Measurements from ENCODE around the gene KLC3.

Gene KLC3

DNA sequence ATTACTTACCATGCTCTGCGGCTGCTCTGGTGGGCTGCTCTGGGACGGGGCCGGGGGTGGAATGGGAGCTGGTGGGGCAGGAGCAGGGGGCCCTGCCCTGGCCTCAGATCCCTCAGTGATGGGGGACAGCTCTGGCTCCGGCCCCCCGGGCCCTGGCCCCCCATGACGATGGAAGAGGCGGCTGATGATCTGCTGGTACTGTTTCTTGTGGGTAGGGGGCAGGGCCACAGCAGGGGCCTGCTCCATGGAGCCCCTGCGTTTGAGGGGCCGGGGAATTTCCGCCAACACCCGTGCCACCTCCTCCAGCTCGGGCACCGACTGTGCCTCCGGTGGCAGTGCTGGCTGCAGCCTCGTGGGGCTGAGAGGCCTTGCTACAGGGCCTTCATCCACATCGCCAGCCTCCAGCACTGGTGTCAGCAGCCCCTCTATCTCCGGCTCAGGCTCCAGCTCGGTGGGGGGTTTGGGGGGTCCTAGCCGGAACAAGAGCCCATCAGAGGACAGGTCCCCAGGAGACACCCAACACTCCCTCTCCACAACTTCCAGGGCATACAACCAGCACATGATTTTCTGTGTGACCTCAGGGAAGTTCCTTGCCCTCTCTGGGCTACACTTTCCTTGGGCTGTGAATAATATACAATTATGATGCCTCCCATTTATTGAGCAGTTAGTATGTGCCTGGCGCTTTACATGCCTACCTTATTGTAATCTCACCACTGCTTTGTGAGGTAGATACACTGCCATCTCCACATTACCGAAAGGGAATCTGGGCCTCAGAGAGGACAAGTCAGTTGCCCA, 51.5 kb downstream of the KLC3 start:
- TF ChIP-seq, protein P1, sequence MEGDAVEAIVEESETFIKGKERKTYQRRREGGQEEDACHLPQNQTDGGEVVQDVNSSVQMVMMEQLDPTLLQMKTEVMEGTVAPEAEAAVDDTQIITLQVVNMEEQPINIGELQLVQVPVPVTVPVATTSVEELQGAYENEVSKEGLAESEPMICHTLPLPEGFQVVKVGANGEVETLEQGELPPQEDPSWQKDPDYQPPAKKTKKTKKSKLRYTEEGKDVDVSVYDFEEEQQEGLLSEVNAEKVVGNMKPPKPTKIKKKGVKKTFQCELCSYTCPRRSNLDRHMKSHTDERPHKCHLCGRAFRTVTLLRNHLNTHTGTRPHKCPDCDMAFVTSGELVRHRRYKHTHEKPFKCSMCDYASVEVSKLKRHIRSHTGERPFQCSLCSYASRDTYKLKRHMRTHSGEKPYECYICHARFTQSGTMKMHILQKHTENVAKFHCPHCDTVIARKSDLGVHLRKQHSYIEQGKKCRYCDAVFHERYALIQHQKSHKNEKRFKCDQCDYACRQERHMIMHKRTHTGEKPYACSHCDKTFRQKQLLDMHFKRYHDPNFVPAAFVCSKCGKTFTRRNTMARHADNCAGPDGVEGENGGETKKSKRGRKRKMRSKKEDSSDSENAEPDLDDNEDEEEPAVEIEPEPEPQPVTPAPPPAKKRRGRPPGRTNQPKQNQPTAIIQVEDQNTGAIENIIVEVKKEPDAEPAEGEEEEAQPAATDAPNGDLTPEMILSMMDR (conservative IDR thresholded peaks at IDR 0.05; ENCODE audit: low read length): no peak
- H3K4me3 ChIP-seq (ENCODE audit: low read length): no peak overlapping the region
- DNase-seq (ENCODE audit: low read depth): no peak

DNA sequence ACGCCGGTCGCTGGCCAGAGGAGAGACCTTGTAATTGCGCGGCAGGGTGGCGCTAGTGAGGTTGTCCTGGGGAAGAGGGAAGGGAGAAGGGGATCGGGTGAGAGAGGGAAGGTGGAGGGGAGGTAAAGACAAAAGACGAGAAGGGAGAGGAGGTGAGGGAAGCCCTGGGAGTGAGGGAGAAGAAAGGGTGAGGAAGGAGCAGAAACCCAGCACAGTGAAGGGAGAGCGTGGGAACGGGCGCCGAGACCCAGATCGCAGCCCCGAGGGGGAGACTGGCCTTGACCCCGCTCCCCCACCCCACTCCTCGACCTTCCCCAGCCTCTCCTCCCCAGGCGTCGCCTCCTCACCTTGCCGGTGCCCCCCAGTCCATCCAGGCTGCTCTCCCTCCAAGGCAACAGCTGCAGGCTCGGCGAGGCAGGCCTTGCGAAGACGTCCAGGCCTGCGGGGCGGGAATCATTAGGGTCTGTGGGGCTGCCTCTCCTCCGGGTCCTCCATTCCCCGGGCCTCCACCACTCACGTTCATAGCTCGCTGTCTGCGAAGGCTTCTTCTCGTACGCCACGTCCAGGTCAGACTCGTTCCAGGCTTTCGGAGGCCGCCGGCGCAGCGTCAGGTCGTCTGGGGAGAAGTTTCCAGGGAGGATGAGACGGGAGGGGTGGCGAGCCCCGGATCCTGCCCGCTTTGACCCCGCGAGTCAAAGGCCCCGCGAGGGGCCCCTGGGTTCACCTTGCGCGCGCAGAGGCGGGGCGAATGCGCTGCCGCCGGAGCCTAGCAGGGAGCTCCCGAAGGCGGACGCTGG, 55.5 kb downstream of the KLC3 start:
- TF ChIP-seq, protein P1 (conservative IDR thresholded peaks at IDR 0.05; ENCODE audit: low read length): no peak
- no peak for DNase-seq (ENCODE audit: low read depth)
- H3K4me3 ChIP-seq (ENCODE audit: low read length): no peak overlapping the region

DNA sequence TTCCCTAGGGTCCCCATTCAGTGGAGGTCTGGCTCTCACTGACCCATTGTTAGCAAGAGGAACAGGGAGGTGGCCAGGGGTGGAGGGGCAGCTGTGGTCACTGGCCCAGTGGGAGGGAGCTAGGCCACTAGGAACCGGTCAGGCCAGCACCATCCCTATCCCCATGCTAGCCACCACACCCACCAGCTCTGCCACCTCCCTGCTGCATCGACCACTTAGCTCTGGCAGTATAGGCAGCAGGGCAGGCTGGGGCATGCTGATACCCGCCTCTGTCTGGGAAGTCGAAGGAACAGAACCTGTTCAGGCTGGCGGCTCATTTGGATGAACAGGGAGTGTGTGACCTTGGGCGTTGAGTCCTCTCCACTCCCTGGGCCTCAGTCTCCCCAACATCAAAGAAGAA, 59.6 kb downstream of the KLC3 start:
- H3K4me3 ChIP-seq (ENCODE audit: low read length): no peak overlapping the region
- no peak for DNase-seq (ENCODE audit: low read depth)
- TF ChIP-seq, protein P1 (conservative IDR thresholded peaks at IDR 0.05; ENCODE audit: low read length): no peak
